ENCODE measurements around the gene XPO6.

DNA sequence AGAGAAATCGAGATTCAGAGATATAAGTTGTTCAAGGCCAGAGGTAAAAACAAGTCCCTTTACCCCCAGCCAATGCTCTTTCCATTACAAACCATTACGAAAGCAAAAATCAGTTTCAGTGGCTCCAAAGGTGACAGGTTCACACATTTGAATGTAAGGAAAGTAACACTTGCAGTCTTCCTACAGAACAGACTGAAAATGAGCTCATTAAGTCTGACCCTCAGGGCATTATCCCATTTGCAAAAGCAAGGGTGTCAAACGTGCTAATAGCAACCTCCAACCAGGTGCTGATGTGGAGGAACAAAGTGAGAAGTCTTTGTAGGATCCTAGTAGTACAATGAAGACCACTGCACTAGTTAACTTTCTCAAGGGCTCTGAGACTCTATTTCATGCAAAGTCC lies 65.2 kb downstream of the XPO6 start:
- no peak for TF ChIP-seq GATA2 (IDR thresholded peaks at IDR 0.05; ENCODE audit: low read depth, low read length)
- no peak for TF ChIP-seq GATA3 (IDR thresholded peaks at IDR 0.05; ENCODE audit: low read depth, low read length)
